DMS 273 treated with DMSO at 0.1 percent for 48 hours (cell line): ENCODE results near the gene CDH4.

Experiments
- DNase-seq: peaks from one replicate; lab custom pipeline; 2025; lab: John Stamatoyannopoulos, UW

Gene CDH4

DNA sequence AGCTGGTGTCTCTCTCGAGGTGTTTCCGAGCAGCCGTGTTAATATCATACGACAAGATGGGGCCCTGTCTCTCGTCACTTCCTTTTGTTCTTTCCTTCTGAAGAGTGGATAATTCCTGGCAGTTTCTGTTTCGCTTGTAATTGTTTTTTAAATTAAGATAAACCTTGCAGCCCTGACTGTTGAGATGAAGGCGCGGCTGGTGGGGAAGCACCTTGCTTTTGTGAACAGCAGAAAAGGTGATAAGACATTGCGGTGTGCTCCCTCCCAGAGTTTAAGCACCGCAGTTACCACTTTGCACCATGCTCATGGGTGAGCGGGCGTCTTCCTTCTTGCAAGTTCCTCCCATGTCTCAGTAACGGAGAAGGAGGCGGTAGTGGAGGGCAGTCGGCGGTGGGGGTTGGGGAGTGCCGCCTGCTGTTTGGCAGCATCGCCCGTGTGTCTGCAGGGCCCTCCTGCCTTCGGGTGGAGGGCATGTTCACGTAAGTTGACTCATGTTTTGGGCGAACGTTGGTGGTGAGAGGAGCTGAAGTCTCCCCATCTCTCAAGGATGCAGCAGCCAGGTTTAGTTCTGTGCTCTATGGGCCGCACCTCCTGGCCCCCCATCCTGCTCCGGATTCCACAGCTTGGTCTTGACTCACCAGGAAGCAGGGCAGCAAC is 467.8 kb downstream of the CDH4 start:
- no peak for DNase-seq

- no peak for DNase-seq
Observed at GRCh38 chr20:61720348-61720696, 468.3 kb downstream of the CDH4 start.

GRCh38 chr20:61722146-61722678 is 470.2 kb downstream of the CDH4 start:
- no peak for DNase-seq

DNA sequence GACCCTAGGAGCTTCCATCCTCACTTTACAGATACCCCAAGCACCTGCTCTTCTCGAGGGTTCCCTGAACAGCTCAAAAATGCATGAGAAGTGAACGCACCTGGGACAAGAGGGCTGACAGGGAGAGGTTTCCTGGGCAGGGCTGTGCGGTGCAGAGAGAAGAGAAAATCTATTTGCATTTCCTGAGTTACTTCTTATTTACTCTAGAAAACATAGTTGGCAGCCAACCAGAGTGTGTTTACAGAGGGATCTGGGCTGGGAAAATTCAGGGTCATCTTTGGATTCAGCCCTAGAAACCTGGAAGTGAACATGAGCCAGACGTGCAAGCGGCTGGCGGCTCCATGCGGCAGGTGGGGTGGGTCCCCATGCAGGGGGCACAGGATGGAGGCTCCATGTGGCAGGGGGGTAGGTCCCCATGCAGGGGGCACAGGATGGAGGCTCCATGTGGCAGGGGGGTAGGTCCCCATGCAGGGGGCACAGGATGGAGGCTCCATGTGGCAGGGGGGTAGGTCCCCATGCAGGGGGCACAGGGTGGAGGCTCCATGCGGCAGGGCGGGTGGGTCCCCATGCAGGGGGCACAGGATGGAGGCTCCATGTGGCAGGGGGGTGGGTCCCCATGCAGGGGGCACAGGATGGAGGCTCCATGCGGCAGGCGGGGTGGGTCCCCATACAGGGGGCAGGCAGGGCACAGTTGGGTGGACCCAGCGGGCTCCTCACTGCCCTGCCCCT is 471.6 kb downstream of the CDH4 start:
- DNase-seq, result no peak

- no peak for DNase-seq
Observed at GRCh38 chr20:61724376-61724775, 472.3 kb downstream of the CDH4 start.

GRCh38 chr20:61725145-61725544 is 473.1 kb downstream of the CDH4 start:
- no peak for DNase-seq

GRCh38 chr20:61725966-61726365 is 473.9 kb downstream of the CDH4 start:
- DNase-seq, result no peak

GRCh38 chr20:61726979-61727378 is 474.9 kb downstream of the CDH4 start:
- no peak for DNase-seq

DNA sequence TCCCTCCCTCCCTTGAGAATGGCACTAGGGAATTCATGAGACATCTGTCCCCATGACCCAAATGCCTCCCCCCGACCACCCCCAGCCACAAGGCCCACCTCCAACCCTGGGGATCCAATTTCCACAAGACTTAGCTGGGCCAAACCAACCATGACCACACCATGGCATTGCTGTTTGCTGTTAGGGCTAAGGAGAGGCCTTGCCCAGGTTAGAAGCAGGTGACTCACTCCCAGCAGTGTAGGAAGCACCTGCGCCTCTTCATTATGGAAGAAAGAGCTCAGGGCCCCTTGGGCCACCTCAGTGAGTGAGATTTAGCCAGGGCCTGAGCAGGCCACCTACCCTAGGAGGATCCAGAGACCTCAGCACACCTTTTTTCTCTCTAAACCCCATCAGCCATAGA is 475.7 kb downstream of the CDH4 start:
- no peak for DNase-seq

DNA sequence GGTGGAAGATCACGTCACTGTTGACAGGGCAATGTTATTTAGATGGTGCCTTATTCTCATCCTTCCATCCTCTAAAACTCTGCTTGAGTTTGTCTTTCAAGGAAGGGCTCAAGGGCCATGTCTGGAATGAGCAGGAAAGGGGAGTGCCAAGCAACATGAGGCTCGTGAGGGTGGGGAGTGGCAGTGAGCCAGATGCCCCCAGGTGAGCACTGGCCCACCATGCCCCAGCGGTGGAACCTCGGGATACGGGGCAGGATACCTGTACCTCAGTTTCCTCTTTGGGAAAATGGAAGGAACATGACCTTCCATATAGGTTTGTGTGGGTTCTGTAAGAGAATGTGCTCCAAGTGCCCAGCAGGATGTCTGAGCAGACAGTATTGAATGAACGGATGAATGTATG is 476.3 kb downstream of the CDH4 start:
- no peak for DNase-seq

DNA sequence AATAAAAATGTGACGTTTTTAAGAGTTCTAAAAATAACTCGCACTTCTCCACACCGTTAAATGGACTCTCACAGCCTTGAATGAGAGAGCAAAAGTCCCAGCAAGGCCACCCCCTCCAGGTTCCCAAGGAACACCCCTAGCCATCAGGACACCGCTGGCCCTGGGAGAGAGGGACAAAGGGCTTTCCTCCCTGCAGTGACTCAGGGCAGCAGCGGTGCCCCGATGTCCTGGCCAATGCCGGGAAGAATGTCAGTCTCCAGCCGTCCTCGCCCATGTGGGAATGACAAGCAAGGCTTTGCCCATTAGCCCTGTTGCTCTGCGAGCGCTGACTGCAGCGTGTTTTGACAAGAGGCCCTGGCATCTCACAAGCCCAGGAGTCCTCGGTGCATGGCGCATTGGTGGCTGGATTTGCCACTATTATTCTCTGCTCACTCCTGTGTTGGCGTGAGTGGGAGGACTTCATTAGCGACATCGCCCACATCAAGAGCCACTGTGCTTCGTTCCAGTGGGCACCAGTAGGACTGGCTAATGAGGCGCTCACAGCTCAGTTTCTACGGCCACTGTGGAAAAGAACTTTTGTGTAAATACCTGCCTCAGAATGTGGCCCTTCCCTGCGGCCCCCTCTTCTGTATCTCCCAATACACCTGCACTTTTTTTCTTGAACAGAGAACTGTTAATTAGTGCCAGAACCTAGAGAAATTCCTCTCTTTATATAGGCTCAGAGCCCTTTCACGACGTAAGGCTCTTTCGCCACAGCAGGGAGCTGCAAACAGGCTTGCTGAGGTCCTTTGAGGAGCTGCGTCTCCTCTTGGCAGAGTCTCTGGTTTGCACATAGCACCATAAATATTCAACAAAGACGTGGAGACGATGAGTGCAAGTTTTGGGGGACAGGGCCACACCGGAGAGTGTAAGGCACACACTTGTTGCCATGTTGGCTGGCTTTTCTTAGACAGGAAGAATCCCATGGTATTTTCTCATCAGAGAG is 477.0 kb downstream of the CDH4 start:
- DNase-seq, result no peak

DNA sequence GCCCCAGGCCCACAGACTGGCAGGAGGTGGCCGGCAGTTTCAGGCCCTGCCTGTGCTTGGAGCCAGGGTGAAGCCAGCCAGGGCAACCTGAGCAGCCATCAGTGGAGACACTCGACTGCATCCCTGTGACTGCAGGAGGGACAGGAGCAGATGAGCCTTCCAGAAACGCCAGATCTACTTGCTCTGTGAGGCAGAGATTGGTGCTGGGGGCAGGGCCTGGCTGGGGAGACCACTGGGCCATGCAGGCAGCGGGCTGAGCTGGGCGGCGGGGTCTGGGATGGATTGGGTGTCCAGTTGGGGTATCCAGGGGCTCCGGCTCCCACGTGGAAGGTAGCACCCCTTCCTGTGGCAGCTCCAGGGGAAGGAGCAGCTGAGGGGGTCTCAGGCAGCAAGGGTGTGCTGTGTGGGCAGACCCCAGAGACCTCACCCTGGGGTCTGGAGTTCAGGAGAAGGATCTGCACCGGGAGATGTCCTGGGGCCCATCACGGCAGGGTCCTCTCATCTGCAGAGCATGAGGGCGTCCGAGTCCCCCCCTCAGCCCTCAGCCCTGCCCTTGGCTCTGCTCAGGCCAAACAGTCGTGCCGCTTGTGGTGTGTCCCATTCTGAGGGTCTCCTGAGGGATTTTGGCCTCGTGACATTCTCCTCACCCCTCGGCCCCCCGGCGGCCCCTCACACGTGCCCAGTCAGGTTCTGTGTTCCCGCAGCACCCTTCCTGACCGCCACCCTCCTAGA is 478.7 kb downstream of the CDH4 start:
- no peak for DNase-seq

DNA sequence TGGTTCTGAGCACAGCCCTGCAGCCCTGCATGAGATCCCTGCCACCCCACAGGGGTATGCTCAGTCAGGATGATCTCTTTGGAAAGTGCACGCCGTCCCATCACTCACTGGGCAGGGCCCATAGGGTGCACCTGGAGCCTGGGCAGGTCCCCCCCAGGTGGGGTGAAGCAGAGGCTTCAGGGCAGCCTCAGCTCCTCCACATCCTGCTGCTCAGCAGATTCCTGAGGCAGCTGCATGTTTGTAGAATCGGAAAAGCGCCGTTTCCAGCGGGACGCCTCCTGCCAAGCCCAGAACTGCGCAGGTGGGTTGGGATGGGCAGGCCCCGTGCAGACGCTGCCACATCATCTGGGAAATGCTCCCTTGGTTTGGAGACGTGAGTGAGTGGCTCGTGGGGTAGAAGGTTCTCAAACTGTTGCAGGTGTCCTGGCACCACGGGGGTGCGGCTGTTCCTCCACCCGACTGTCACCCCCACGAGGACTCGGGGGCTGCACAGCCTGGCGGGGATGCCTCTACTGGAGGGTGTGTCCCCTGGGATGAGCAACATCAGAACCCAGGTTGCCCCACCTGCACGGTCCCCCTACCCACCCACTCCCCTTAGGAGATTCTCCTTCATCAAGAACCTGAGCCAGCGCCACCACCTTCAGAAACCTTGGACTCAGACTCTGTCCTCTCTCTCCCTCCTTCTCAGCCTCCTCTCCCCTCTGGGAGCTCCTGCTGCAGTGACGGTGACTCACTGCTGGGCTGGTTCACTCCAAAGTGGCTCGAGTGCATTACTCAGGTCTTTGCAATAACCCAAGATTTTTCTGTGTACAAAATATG is 479.5 kb downstream of the CDH4 start:
- DNase-seq, result no peak

DNA sequence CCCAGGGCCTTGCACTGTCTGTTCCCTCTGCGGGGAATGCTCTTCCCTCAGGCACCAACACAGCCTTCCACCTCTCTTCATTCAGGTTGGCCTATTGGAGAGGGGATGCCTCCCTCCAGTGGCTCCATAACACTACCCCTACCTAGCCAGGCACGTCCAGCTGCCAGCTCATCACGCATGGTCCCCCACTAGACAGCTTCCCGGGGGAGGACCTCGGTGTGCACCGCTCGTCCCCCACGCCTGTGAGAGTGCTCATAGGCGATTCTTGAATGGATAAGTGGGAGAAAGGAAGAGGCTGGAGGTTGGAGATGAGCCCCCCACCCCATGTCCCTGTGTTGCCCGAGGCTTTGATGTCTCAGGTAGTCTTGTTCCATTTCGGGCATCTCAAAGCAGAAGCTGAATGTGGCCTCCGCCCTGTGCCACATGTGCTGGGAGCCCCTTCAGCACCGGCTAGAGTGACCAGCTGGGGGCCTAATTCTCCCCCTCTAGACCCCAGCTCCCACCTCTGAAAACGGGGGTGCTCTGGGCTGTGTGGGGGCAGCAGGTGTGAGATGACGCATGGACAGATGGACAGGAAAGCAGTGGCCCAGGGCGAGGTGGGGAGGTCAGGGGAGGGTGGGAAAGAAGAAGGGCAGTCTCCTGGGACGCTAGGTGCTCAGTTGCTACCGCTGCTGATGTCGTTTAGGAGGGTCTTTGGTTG is 480.6 kb downstream of the CDH4 start:
- DNase-seq, result no peak

DNA sequence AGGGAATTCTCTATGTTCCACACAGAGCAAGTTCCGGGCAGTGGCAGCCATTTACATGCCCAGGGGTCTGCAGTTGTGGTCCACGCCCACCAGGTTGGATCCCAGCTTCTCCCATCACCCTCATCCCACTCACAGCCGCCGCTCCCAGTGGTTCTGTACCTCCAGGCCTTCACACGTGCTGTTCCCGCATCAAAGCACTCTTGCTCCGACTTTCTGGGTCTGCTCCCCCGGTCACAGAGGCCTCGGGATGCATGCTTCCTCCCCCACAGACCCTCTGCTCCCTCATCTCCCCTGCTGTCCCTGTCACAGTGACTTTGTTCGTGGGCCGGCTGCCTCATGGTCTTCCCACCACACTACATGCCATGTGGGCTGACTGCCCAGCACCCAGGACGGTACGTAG is 481.2 kb downstream of the CDH4 start:
- no peak for DNase-seq

DNA sequence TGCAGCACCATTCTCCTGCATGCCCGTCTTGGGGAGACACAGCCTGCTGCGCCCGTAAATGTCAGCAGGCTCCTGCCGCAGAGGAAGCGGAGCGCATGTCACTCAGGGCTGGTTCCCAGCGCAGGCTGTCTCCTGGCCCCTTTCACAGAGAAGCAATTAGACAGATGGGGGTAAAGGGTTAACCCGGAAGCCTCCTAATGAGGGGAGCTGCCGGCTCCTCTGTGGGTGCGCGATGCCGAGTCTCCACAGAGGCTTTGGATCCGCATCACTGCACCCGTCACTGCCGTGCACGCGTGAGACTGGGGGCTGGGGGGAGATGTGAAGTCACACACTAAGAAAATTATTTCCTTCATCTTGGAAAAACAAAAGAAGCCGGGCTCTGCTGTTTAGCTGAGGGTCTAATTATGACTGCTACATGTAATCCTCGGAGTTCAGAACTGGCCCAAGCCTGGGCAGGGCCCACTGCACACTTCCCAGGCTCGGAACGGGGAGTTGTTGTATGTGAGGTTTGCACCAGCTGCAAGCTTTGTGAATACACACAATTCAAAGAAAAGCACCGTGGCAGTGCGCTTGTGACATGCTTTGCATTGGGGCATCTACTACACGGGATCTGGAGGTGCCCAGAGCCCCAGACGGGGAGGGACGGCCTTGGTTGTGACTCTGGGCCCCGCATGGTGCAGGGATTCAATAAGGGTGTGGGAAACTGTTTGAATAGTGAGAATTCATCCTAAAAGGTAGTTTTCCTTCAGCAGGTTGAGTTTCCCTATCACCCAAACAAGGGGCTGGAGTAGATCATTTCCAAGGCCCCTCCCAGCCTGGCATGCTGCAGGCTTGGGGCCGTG is 482.1 kb downstream of the CDH4 start:
- no peak for DNase-seq

DNA sequence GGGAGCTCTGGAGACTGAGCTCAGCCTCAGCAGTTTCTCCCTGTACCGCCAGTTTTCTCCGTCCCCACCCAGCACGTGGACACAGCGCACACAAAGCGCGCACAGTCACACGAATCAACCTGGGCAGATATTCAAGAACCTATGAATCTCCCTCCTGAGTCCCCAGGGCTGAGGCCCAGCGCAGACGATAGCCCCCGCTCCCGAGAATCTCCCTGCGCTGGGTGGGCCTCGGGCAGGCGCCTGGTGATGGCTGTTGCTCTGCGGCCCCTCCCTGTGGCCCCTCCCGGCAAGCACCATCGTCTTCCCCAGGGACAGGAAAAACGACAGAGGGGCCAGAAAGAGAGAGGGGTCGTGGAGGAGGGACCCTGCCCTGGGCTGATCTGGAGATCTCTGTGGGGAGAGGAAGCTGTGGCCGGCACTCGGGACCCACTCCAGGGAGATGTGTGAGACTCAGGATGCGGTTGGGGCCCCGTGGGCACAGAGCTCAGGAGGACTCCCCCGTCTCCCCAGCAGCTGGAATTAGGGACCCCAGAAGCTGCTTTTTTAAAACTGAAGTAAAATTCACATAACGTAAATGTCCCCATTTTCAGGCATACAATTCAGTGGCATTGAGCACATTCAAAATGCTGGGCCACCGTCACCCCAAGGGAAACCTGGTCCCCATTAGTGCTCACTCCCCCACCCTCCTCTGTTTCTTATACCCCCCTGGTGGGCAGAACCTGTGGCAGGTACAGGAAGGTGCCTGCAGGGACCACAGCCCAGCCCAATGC is 482.9 kb downstream of the CDH4 start:
- no peak for DNase-seq

GRCh38 chr20:61735503-61735785 is 483.4 kb downstream of the CDH4 start:
- DNase-seq, result no peak
